Suprapubic skin (tissue), 4 donors: ENCODE results near the gene CTXN1. TPM values are rescaled to one million over a fixed set of nuclear protein-coding genes. Genes with fewer than 3 reads are reported as not detected.
A peak's percentile ranks its signal among the peaks of the same experiment; 100 is the strongest.
"Not testable (repeated sequence)": the region's sequence is repeated elsewhere in the genome, so short reads cannot be mapped to it uniquely, and the experiment has no call there.

Experiments
- DNase-seq, 2 donors: peaks; one replicate each; pipeline ENCODE4 v3.0.0-alpha.2; 2019; ENCODE audit warnings: low spot score in 2 of 2
- H3K27ac ChIP-seq: fragments of 200-600 bp; sonication (generic); one replicate; pipeline ENCODE4 v1.5.1; 2019
- H3K27me3 ChIP-seq: fragments of 200-600 bp; sonication (generic); one replicate; pipeline ENCODE4 v1.5.1; 2019
- H3K36me3 ChIP-seq: fragments of 200-600 bp; sonication (generic); one replicate; pipeline ENCODE4 v1.5.1; 2019
- H3K4me1 ChIP-seq: fragments of 200-600 bp; sonication (generic); one replicate; pipeline ENCODE4 v1.5.1; 2019
- H3K4me3 ChIP-seq: fragments of 200-600 bp; sonication (generic); one replicate; pipeline ENCODE4 v1.5.1; 2019; ENCODE audit warnings: mild to moderate bottlenecking
- H3K9me3 ChIP-seq: fragments of 200-600 bp; sonication (generic); one replicate; pipeline ENCODE4 v1.5.1; 2019
- EP300 ChIP-seq: sonication (generic); formaldehyde crosslinking; IDR thresholded peaks from one replicate; pipeline ENCODE4 v1.6.1; 2017; ENCODE audit warnings: antibody characterized with exemption
- POLR2A ChIP-seq, 2 donors: fragments of 450-650 bp; IDR thresholded peaks; one replicate each; pipeline ENCODE4 v1.6.1; 2017; ENCODE audit warnings: antibody characterized with exemption in 2 of 2, mild to moderate bottlenecking in 2 of 2, moderate library complexity in 2 of 2
- POLR2AphosphoS5 ChIP-seq, 3 donors: sonication (generic); formaldehyde crosslinking; IDR thresholded peaks; one replicate each; pipeline ENCODE4 v1.6.1; 2017; ENCODE audit warnings: antibody characterized with exemption in 3 of 3
- WGBS: methylation state at CpG from one replicate; pipeline ENCODE4 v1.1.5; 2018; 5-methylcytosine and 5-hydroxymethylcytosine counted together
- total RNA-seq, 4 donors: library from RNA; depleted of rRNA; stranded (reverse); fragments of >200 nt; gene quantifications; one replicate each; pipeline ENCODE4 v1.1.0, GENCODE V29; 2016
- TF ChIP-seq, protein P1 (sequence below), 2 donors: fragments of 200-600 bp in 1 of 2; fragments of 450-650 bp in 1 of 2; sonication (generic) in 1 of 2; IDR thresholded peaks; one replicate each; pipeline ENCODE4 v1.5.1; 2016 to 2019; ENCODE audit warnings: antibody characterized with exemption in 2 of 2, mild to moderate bottlenecking in 1 of 2, moderate library complexity in 1 of 2

CTXN1 gene
- total RNA-seq, 4 donors from 2014 or later, result 1.2 to 3.6 (median 2.6) TPM

- TF ChIP-seq EP300 (no peak), POLR2A (IDR thresholded peaks at IDR 0.05) (peak in 1 of 2 donors; percentile 47)
- Histone ChIP-seq H3K4me1 (peaks cover 86% of the 10 kb centered on the region), H3K27ac (peak overlapping the region; percentile 90), H3K9me3 (no peaks in the 10 kb centered on the region), H3K4me3 (peak overlapping the region; percentile 77), H3K27me3 (peaks cover 34% of the 10 kb centered on the region), H3K36me3 (peaks cover 16% of the 10 kb centered on the region)
- peak; percentile 100 for DNase-seq
- WGBS, result under 1% methylated on average over 39 of the region's 62 CpGs
Measured at GRCh38 chr19:7920519-7921301, 5.2 kb downstream of the CTXN1 start.

DNA sequence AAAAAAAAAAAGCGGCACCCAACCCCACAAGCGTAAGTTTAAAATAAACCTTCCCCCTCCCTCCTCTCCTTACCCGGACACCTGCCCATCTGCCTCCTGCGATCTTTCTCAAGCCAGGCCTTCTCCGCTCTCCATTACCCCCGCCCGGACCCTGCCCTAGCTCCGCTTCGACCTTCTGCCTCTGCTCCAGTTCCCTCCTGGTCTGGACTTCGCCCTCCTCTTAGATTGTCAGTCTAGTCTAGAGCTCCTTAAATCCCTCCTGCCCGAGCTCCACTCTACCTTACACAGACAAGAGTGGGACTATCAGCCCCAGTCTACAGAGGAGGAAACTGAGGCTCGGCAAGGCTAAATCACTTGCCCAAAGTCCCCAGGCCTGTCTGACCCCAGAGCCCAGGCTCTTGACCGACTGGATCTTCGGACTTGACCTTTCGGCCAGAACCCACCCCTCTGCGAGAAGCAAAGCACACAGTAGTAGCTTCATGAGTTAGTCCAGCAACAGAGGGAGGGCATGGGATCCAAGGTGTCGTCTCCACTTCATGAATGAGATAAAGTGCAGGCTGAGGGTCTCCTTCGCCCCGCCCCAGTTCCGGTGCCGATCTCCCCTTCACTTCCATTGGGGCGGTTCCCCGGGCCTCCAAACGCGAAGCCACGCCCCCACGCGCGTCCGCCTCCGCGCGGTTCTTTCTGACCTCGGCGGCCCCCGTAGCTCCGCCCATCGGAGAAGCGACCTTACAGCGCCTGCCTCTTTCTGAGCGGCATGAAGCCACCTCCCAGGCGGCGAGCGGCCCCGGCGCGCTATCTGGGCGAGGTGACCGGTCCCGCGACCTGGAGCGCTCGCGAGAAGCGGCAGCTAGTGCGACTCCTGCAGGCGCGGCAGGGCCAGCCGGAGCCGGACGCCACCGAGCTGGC lies 6.1 kb downstream of the CTXN1 start, which contains the start of gene SNAPC2:
TSS of gene SNAPC2 (plus strand) at position 729 of the 909 bp plus-strand sequence. CDS start at position 758, 29 bp downstream.
- Histone ChIP-seq H3K36me3 (peaks cover 16% of the 10 kb centered on the region), H3K4me1 (peaks cover 81% of the 10 kb centered on the region), H3K9me3 (no peaks in the 10 kb centered on the region), H3K27ac (peak within 1 kb of the TSS; percentile 90), H3K27me3 (peaks cover 42% of the 10 kb centered on the region), H3K4me3 (peak within 1 kb of the TSS; percentile 77)
- 12% methylated on average over 54 of the region's 62 CpGs for WGBS
- DNase-seq, result peak; percentile 98
- no peak for TF ChIP-seq POLR2A (IDR thresholded peaks at IDR 0.05)
- TF ChIP-seq POLR2AphosphoS5 (IDR thresholded peaks at IDR 0.05), result peak in 2 of 3 donors; percentile 87 to 95

DNA sequence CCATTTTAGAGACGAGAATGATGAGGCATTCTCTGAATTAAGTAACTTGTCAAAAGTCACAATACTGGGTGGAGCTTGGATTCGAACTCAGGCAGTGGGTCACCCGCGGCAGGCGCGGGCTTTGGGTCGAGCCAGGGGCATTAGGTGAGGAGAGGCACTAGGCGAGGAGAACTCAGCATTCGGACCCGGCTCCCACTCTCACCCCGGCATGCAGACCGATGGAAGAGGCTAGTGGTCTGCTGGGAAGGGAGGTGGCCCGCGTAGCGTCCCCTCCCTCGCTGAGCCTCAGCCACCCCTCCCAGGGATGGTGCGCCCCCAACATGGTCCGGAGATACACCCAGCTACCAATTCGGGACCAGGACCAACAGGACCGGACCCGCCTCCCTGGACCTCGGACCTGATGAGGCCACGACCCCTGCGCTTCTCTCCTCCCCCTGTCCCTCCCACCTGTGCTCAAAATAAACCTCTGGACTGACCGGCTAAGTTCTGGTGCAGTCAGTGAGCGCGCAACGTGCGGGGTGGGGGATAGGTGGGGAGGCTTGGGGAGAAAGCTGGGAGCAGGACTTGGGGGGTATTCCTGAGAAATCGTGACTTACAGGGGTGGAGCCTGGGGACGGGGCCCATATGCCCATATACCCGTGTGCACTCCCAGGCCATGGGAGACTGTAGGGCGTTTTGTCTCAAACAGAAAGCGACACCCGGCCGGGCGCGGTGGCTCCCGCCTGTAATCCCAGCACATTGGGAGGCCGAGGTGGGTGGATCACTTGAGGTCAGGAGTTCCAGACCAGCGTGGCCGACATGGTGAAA lies 7.1 kb downstream of the CTXN1 start:
- H3K36me3 ChIP-seq, result peaks cover 16% of the 10 kb centered on the region
- WGBS, result 55% methylated on average over 42 of the region's 42 CpGs
- no peak for TF ChIP-seq POLR2AphosphoS5 (IDR thresholded peaks at IDR 0.05)
- TF ChIP-seq, protein P1, sequence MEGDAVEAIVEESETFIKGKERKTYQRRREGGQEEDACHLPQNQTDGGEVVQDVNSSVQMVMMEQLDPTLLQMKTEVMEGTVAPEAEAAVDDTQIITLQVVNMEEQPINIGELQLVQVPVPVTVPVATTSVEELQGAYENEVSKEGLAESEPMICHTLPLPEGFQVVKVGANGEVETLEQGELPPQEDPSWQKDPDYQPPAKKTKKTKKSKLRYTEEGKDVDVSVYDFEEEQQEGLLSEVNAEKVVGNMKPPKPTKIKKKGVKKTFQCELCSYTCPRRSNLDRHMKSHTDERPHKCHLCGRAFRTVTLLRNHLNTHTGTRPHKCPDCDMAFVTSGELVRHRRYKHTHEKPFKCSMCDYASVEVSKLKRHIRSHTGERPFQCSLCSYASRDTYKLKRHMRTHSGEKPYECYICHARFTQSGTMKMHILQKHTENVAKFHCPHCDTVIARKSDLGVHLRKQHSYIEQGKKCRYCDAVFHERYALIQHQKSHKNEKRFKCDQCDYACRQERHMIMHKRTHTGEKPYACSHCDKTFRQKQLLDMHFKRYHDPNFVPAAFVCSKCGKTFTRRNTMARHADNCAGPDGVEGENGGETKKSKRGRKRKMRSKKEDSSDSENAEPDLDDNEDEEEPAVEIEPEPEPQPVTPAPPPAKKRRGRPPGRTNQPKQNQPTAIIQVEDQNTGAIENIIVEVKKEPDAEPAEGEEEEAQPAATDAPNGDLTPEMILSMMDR (IDR thresholded peaks at IDR 0.05), result no peak
- no peak for TF ChIP-seq POLR2A (IDR thresholded peaks at IDR 0.05)
- no peak for TF ChIP-seq EP300
- no peak overlapping the region for H3K4me3 ChIP-seq
- no peak overlapping the region for H3K27ac ChIP-seq
- H3K4me1 ChIP-seq, result peaks cover 71% of the 10 kb centered on the region
- no peaks in the 10 kb centered on the region for H3K9me3 ChIP-seq
- DNase-seq, result no peak
- H3K27me3 ChIP-seq, result peaks cover 50% of the 10 kb centered on the region

GRCh38 chr19:7918062-7918614 lies 7.8 kb downstream of the CTXN1 start:
- Histone ChIP-seq H3K36me3 (peaks cover 16% of the 10 kb centered on the region), H3K4me3 (peak overlapping the region; percentile 45), H3K27me3 (peaks cover 50% of the 10 kb centered on the region), H3K4me1 (peaks cover 68% of the 10 kb centered on the region)
- TF ChIP-seq, protein P1 (IDR thresholded peaks at IDR 0.05), result peak in 1 of 2 donors; percentile 4
- DNase-seq, H3K27ac ChIP-seq, H3K9me3 ChIP-seq: not testable (repeated sequence)
- WGBS, result 32% methylated on average over 29 of the region's 29 CpGs

DNA sequence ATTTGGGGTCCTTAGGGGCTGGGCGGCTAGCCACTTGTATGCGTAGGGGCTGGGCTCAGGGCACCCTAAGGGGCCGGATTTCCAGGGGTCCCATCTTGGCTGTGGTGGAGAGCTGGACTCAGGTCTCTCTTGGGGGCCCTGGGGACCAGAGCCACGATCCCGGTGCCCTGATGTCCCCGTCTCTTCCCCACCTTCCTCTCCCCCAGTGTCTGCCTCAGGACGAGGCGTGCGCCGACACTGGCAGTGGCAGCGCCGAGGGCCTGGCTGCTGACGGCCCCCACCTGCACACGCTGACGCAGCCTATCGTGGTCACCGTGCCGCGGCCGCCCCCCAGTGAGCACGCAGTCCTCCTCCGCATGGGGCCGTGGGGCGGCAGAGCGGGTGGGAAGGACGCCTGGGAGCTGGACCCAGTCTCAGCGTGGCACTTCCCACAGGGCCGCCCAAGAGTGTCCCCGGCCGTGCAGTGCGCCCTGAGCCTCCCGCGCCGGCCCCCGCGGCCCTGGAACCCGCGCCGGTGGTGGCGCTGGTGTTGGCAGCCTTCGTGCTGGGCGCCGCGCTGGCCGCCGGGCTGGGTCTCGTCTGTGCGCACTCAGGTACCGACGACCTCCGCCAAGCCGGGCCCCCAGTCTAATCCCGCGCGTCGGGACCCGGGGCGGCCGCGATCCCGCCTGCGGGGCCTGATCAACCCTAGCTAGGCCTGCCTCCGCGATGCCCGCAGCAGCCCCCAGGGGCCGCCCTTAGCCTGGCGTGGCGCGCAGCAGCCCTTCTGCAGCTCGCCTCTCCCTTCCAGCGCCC lies 8.5 kb downstream of the CTXN1 start:
- H3K9me3 ChIP-seq, result no peaks in the 10 kb centered on the region
- no peak overlapping the region for H3K27ac ChIP-seq
- H3K4me1 ChIP-seq, result peaks cover 65% of the 10 kb centered on the region
- H3K27me3 ChIP-seq, result peaks cover 50% of the 10 kb centered on the region
- no peak for TF ChIP-seq EP300
- TF ChIP-seq POLR2AphosphoS5 (IDR thresholded peaks at IDR 0.05), result no peak
- TF ChIP-seq, protein P1 (IDR thresholded peaks at IDR 0.05), result peak; percentile 21 to 67
- H3K36me3 ChIP-seq, result peaks cover 16% of the 10 kb centered on the region
- peak overlapping the region; percentile 45 for H3K4me3 ChIP-seq
- WGBS, result under 1% methylated on average over 58 of the region's 71 CpGs
- no peak for DNase-seq
